Skeletal muscle tissue (tissue), 4 donors: ENCODE measurements around the gene ORAI2. TPM values are rescaled to one million over a fixed set of nuclear protein-coding genes. Genes with fewer than 3 reads are reported as not detected.
"Not testable (repeated sequence)": the region's sequence is repeated elsewhere in the genome, so short reads cannot be mapped to it uniquely, and the experiment has no call there.

ENCODE experiments used
- H3K27ac ChIP-seq: one replicate; pipeline ENCODE4 v1.7.0; 2013; ENCODE audit warnings: mild to moderate bottlenecking, low read depth, low read length, inconsistent platforms
- H3K27me3 ChIP-seq, 3 donors: one replicate each; pipeline ENCODE4 v1.7.0; 2013; ENCODE audit warnings: low read length in 3 of 3; ENCODE audit not compliant: control insufficient read depth in 3 of 3, insufficient read depth in 3 of 3
- H3K36me3 ChIP-seq, 3 donors: one replicate each; pipeline ENCODE4 v1.7.0; 2013; ENCODE audit warnings: low read length in 3 of 3; ENCODE audit not compliant: control insufficient read depth in 3 of 3, insufficient read depth in 3 of 3
- H3K4me1 ChIP-seq, 3 donors: one replicate each; pipeline ENCODE4 v1.7.0; 2013; ENCODE audit warnings: low read length in 3 of 3, mild to moderate bottlenecking in 3 of 3; ENCODE audit not compliant: control insufficient read depth in 3 of 3, insufficient read depth in 3 of 3
- H3K4me3 ChIP-seq, 3 donors: one replicate each; pipeline ENCODE4 v1.7.0; 2013; ENCODE audit warnings: low read length in 3 of 3
- H3K9ac ChIP-seq, 3 donors: one replicate each; pipeline ENCODE4 v1.7.0; 2013; ENCODE audit warnings: low read length in 3 of 3, mild to moderate bottlenecking in 3 of 3, moderate library complexity in 2 of 3, low read depth in 1 of 3
- H3K9me3 ChIP-seq, 3 donors: one replicate each; pipeline ENCODE4 v1.7.0; 2013; ENCODE audit warnings: low read length in 3 of 3; ENCODE audit not compliant: control insufficient read depth in 3 of 3
- total RNA-seq: library from RNA; depleted of rRNA; stranded (reverse); fragments of >200 nt; gene quantifications from one replicate; pipeline ENCODE4 v1.2.3, GENCODE V29; 2014
- donor health status: Osteomylitis.

Gene ORAI2
- total RNA-seq, 1 donor from 2014 or later, result 3.1 TPM

- not testable (repeated sequence) for H3K4me1 ChIP-seq, H3K27ac ChIP-seq, H3K9me3 ChIP-seq, H3K36me3 ChIP-seq, H3K9ac ChIP-seq, H3K4me3 ChIP-seq, H3K27me3 ChIP-seq
Measured at GRCh38 chr7:102493220-102493935, 60.0 kb downstream of the ORAI2 start.

DNA sequence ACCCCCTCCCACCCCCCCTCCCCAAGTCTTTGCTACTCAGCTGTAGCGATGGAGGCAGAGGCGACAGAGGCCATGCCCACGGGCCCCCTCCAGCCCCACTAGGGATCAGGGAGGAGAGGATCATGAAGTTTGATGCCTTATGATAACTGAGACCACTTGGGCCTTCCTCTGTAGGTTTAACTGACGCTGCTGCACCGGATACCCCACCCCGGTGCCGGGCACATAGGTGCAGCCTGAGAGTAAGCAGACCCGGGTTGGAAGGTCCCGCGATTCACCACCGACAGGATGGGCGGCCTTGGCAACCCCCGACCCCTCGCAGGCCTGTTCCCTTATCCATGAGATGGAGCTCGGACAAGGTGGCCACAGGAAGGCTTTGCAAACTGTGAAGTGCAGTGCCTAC, 60.7 kb downstream of the ORAI2 start:
- H3K4me1 ChIP-seq, H3K4me3 ChIP-seq, H3K9me3 ChIP-seq, H3K27ac ChIP-seq, H3K36me3 ChIP-seq, H3K9ac ChIP-seq, H3K27me3 ChIP-seq: not testable (repeated sequence)

DNA sequence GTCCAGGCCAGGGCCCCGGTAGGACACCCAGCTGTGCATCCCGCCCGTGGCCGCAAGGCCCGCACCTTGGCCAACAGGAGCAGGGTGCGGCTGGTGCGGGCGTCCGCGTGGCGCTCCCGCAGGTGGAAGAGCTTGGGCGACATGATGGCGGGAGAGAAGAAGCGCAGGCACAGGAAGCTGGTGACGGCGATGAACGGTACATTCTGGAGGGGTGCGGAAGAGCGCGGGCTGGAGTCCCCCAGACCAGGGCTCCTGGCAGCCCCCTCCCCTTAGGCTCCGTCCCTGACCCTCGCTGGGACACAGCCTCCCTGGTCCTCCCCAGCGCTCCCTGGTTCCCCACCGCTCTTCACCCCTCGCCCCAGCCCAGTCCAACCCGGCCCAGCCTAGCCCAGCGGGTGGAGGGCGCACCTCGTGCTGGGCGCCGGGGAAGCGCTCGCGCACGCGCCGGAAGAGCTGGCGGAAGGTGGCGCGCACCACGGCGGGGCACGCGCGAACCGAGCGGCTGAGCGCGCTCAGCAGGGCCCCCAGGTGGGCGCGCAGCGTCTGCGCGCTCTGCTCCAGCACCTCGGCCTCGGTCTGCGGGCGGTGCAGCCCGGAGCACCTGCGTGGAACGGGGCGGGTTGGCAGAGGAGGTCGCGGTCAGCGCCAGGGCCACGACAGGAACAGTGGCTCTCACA, 61.2 kb downstream of the ORAI2 start:
- H3K27me3 ChIP-seq, H3K27ac ChIP-seq, H3K4me1 ChIP-seq, H3K9me3 ChIP-seq, H3K4me3 ChIP-seq, H3K36me3 ChIP-seq, H3K9ac ChIP-seq: not testable (repeated sequence)

GRCh38 chr7:102496861-102497260, 63.5 kb downstream of the ORAI2 start:
- not testable (repeated sequence) for H3K27ac ChIP-seq, H3K4me3 ChIP-seq, H3K27me3 ChIP-seq, H3K9ac ChIP-seq, H3K4me1 ChIP-seq, H3K9me3 ChIP-seq, H3K36me3 ChIP-seq

GRCh38 chr7:102497308-102497707, 63.9 kb downstream of the ORAI2 start:
- not testable (repeated sequence) for H3K9ac ChIP-seq, H3K27ac ChIP-seq, H3K9me3 ChIP-seq, H3K27me3 ChIP-seq, H3K4me3 ChIP-seq, H3K4me1 ChIP-seq, H3K36me3 ChIP-seq

- H3K27ac ChIP-seq, H3K9me3 ChIP-seq, H3K4me1 ChIP-seq: not testable (repeated sequence)
Measured at GRCh38 chr7:102498321-102498720, 64.9 kb downstream of the ORAI2 start.

DNA sequence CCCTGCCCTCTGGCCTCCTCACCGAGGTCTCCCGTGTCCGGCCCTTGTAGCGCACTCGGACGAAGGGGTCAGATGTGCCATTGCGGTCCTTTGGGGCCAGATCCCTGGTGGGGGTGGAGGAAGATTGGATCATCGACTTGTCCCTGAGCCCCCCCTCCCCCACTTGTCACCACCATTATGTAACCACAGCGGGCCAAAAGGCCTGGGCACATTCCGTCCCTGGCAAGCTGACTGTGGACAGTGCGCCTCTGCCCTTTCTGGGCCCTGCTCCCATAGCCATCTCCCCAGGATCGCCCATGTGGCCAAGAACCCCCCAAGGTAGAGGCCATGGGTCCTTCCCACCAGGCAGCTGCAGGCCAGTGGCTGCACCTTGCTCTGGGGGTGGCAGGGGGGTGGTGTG, 69.8 kb downstream of the ORAI2 start:
- not testable (repeated sequence) for H3K36me3 ChIP-seq, H3K9me3 ChIP-seq, H3K27ac ChIP-seq, H3K9ac ChIP-seq, H3K4me3 ChIP-seq, H3K4me1 ChIP-seq, H3K27me3 ChIP-seq

More at GRCh38 chr7:102498321-102498720, 64.9 kb downstream of the ORAI2 start:
- H3K27me3 ChIP-seq, H3K4me3 ChIP-seq, H3K36me3 ChIP-seq, H3K9ac ChIP-seq: not testable (repeated sequence)

- not testable (repeated sequence) for H3K9me3 ChIP-seq, H3K36me3 ChIP-seq, H3K4me3 ChIP-seq, H3K4me1 ChIP-seq, H3K27me3 ChIP-seq
- Histone ChIP-seq H3K9ac (peak overlapping the region in 1 of 3 donors; percentile 45), H3K27ac (peak overlapping the region; percentile 56)
Measured at GRCh38 chr7:102505298-102506185, 72.2 kb downstream of the ORAI2 start.
